Loucy (cell line): ENCODE measurements around the gene TTC16.

ENCODE experiments used
- CTCF ChIP-seq: fragments of 200-600 bp; sonication (generic); conservative IDR thresholded peaks from 2 replicates; pipeline ENCODE4 v1.5.1; 2014; ENCODE audit warnings: mild to moderate bottlenecking, antibody characterized with exemption, low read length
- EZH2phosphoT487 ChIP-seq: fragments of 200-600 bp; IDR thresholded peaks from 2 replicates; pipeline ENCODE4 v1.6.1; 2018; ENCODE audit warnings: antibody characterized with exemption, mild to moderate bottlenecking, moderate library complexity, borderline replicate concordance

- TF ChIP-seq CTCF: no peak
- TF ChIP-seq EZH2phosphoT487: no peak
These were observed 16.1 kb downstream of the TTC16 start for GRCh38 chr9:127731938-127732337.
